ENCODE data around the gene CDC73.
"Not testable (repeated sequence)": the region's sequence is repeated elsewhere in the genome, so short reads cannot be mapped to it uniquely, and the experiment has no call there.

The CDC73 gene

GRCh38 chr1:193237381-193237978 is 115.6 kb downstream of the CDC73 start:
- no peak for DNase-seq

GRCh38 chr1:193240609-193241008 is 118.8 kb downstream of the CDC73 start:
- no peak for DNase-seq

- DNase-seq = peak; percentile 22
Observed at GRCh38 chr1:193241132-193241827, 119.4 kb downstream of the CDC73 start.

- DNase-seq = no peak
Observed at GRCh38 chr1:193242000-193242399, 120.2 kb downstream of the CDC73 start.

- DNase-seq = no peak
Observed at GRCh38 chr1:193249187-193249586, 127.4 kb downstream of the CDC73 start.

GRCh38 chr1:193251950-193252349 is 130.1 kb downstream of the CDC73 start:
- no peak for DNase-seq

GRCh38 chr1:193256019-193256418 is 134.2 kb downstream of the CDC73 start:
- no peak for DNase-seq

- no peak for DNase-seq
Observed at GRCh38 chr1:193259636-193260035, 137.8 kb downstream of the CDC73 start.

- DNase-seq = no peak
Observed at GRCh38 chr1:193260056-193260745, 138.4 kb downstream of the CDC73 start.

- no peak for DNase-seq
Observed at GRCh38 chr1:193260896-193261295, 139.1 kb downstream of the CDC73 start.

GRCh38 chr1:193262661-193263060 is 140.8 kb downstream of the CDC73 start:
- no peak for DNase-seq

- no peak for DNase-seq
Observed at GRCh38 chr1:193264313-193265065, 142.7 kb downstream of the CDC73 start.

GRCh38 chr1:193265716-193266115 is 143.9 kb downstream of the CDC73 start:
- DNase-seq = no peak

- DNase-seq = not testable (repeated sequence)
Observed at GRCh38 chr1:193266794-193267193, 145.0 kb downstream of the CDC73 start.

GRCh38 chr1:193270996-193271395 is 149.2 kb downstream of the CDC73 start:
- DNase-seq = no peak

GRCh38 chr1:193275773-193276172 is 153.9 kb downstream of the CDC73 start:
- DNase-seq = no peak

GRCh38 chr1:193278968-193279367 is 157.1 kb downstream of the CDC73 start:
- DNase-seq = no peak

GRCh38 chr1:193281894-193282293 is 160.1 kb downstream of the CDC73 start:
- no peak for DNase-seq

GRCh38 chr1:193283016-193283415 is 161.2 kb downstream of the CDC73 start:
- DNase-seq = no peak

- no peak for DNase-seq
Observed at GRCh38 chr1:193284219-193284618, 162.4 kb downstream of the CDC73 start.

GRCh38 chr1:193285641-193286040 is 163.8 kb downstream of the CDC73 start:
- DNase-seq = no peak

GRCh38 chr1:193288548-193289080 is 166.8 kb downstream of the CDC73 start:
- not testable (repeated sequence) for DNase-seq

GRCh38 chr1:193293726-193294125 is 171.9 kb downstream of the CDC73 start:
- DNase-seq = no peak

All from right hindlimb (tissue), 1 donor.